Testis (tissue), 2 donors: ENCODE measurements around the gene CPNE6.

ENCODE experiments used
- POLR2A ChIP-seq: fragments of 450-650 bp; IDR thresholded peaks from one replicate; pipeline ENCODE4 v1.6.1; 2017; ENCODE audit warnings: antibody characterized with exemption, mild to moderate bottlenecking, moderate library complexity
- TF ChIP-seq, protein P1 (sequence below), 3 experiments: fragments of 450-650 bp in 2 of 3; fragments of 200-600 bp in 1 of 3; sonication (generic) in 1 of 3; IDR thresholded peaks; one replicate each; pipeline ENCODE4 v1.5.1; 2016 to 2019; ENCODE audit warnings: antibody characterized with exemption in 3 of 3, mild to moderate bottlenecking in 2 of 3, moderate library complexity in 1 of 3

DNA sequence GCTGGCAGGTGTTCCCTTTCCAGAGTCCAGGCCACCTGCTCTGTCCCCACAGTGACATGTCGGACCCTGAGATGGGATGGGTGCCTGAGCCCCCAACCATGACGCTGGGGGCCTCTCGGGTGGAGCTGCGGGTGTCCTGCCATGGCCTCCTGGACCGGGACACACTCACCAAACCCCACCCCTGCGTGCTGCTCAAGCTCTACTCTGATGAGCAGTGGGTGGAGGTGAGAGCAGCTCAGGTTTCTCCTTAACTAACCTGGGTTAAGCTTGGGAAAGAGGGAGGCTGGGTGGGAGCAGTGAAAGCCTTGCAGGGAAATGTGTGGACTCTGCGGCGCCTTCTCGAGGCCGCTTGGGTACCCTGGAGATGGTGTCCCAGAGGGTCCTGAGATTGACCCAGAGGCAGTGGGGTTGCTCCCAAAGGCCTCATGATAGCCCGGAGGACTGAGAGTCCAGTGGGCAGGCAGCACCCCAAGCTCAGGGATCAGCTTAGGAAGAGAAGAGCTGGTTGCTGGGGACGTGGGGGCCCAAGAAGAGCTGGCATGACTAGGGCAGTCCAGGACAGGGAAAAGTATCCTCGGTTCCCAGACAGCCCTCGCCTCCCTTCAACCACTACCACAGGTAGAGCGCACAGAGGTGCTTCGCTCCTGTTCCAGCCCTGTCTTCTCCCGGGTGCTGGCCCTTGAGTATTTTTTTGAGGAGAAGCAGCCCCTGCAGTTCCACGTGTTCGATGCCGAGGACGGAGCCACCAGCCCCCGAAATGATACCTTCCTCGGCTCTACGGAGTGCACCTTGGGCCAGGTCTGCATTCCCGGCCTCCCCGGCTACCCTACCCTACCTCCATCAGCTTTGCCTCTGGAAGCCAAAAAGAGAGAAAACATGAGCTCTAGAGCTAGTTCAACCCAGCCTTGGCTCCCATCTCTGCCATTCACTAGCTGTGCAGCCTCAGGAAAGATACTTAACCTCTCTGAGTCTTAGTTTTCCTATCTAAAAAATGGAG is 1.8 kb downstream of the CPNE6 start:
- TF ChIP-seq POLR2A: no peak
- TF ChIP-seq, protein P1, sequence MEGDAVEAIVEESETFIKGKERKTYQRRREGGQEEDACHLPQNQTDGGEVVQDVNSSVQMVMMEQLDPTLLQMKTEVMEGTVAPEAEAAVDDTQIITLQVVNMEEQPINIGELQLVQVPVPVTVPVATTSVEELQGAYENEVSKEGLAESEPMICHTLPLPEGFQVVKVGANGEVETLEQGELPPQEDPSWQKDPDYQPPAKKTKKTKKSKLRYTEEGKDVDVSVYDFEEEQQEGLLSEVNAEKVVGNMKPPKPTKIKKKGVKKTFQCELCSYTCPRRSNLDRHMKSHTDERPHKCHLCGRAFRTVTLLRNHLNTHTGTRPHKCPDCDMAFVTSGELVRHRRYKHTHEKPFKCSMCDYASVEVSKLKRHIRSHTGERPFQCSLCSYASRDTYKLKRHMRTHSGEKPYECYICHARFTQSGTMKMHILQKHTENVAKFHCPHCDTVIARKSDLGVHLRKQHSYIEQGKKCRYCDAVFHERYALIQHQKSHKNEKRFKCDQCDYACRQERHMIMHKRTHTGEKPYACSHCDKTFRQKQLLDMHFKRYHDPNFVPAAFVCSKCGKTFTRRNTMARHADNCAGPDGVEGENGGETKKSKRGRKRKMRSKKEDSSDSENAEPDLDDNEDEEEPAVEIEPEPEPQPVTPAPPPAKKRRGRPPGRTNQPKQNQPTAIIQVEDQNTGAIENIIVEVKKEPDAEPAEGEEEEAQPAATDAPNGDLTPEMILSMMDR (IDR thresholded peaks at IDR 0.05): no peak
